A673 (cell line): ENCODE data around the gene TNIP1. TPM values are rescaled to one million over a fixed set of nuclear protein-coding genes. Genes with fewer than 3 reads are reported as not detected.

Experiments
- BruUV-seq: library from RNA; stranded (reverse); fragments of 400-500 nt; replicated peaks from 2 replicates; lab custom pipeline; 2021; lab: Mats Ljungman, UMichigan
- CTCF ChIA-PET: fragments of 300-600 bp; sonication (Branson Sonifier 250); formaldehyde crosslinking; loops from one replicate; lab custom pipeline; 2022; ENCODE audit warnings: antibody characterized with exemption; lab: Charles Lee
- POLR2A ChIA-PET: fragments of 300-600 bp; sonication (Branson Sonifier 250); formaldehyde crosslinking; loops from one replicate; lab custom pipeline; 2022; ENCODE audit warnings: antibody characterized with exemption; ENCODE audit not compliant: low non-redundant PET; lab: Charles Lee
- DNase-seq: peaks from one replicate; pipeline ENCODE4 v3.0.0-alpha.2; 2015; ENCODE audit warnings: low spot score
- H3K27ac ChIP-seq: fragments of 200-600 bp; sonication (generic); 2 replicates; pipeline ENCODE4 v1.5.1; 2016; ENCODE audit warnings: mixed run types, low read depth, mild to moderate bottlenecking, mixed read lengths, antibody characterized with exemption, low read length; ENCODE audit not compliant: poor library complexity, severe bottlenecking
- H3K27me3 ChIP-seq: fragments of 200-600 bp; sonication (generic); replicated peaks from 2 replicates; pipeline ENCODE4 v1.6.1; 2017; ENCODE audit warnings: mixed run types, low read depth, mild to moderate bottlenecking, mixed read lengths, antibody characterized with exemption, low read length; ENCODE audit not compliant: insufficient read depth, poor library complexity
- H3K36me3 ChIP-seq: fragments of 200-600 bp; sonication (generic); 2 replicates; pipeline ENCODE4 v1.6.1; 2016; ENCODE audit warnings: mixed run types, mild to moderate bottlenecking, mixed read lengths, antibody characterized with exemption, low read length; ENCODE audit not compliant: insufficient read depth, poor library complexity, severe bottlenecking
- H3K4me1 ChIP-seq: fragments of 200-600 bp; sonication (generic); 2 replicates; pipeline ENCODE4 v1.6.1; 2017; ENCODE audit warnings: mixed run types, mild to moderate bottlenecking, mixed read lengths, antibody characterized with exemption, low read length; ENCODE audit not compliant: insufficient read depth, poor library complexity, severe bottlenecking
- H3K4me3 ChIP-seq: fragments of 200-600 bp; sonication (generic); 2 replicates; pipeline ENCODE4 v1.5.1; 2016; ENCODE audit warnings: low read depth, mixed run types, mild to moderate bottlenecking, mixed read lengths, low read length; ENCODE audit not compliant: poor library complexity, severe bottlenecking
- H3K9me3 ChIP-seq: fragments of 200-600 bp; sonication (generic); 2 replicates; pipeline ENCODE4 v1.6.1; 2016; ENCODE audit warnings: mixed run types, low read depth, mild to moderate bottlenecking, mixed read lengths, antibody characterized with exemption, low read length; ENCODE audit not compliant: poor library complexity, severe bottlenecking
- EZH2 ChIP-seq: fragments of 200-600 bp; sonication (generic); IDR thresholded peaks from 2 replicates; pipeline ENCODE4 v1.6.1; 2017; ENCODE audit warnings: borderline replicate concordance, low read depth, mild to moderate bottlenecking, mixed read lengths, antibody characterized with exemption, low read length; ENCODE audit not compliant: poor library complexity, severe bottlenecking
- intact Hi-C: fragments of 100-400 bp; cut with micrococcal nuclease; formaldehyde crosslinking; loops from one replicate; pipeline ENCODE4 v1.10.0; 2022; ENCODE audit not compliant: unreplicated experiment
- total RNA-seq: library from RNA; stranded (reverse); gene quantifications from 2 replicates; pipeline ENCODE4 v1.2.3, GENCODE V29; 2021
- TF ChIP-seq, protein P1 (sequence below): fragments of 300-800, 200-600 bp; sonication (generic); conservative IDR thresholded peaks from 2 replicates; pipeline ENCODE4 v1.5.1; 2017; ENCODE audit warnings: low read depth, mild to moderate bottlenecking, antibody characterized with exemption, low read length, moderate library complexity, mixed read lengths

The TNIP1 gene
- total RNA-seq, 1 experiment from 2014 or later, result 33.3 TPM

DNA sequence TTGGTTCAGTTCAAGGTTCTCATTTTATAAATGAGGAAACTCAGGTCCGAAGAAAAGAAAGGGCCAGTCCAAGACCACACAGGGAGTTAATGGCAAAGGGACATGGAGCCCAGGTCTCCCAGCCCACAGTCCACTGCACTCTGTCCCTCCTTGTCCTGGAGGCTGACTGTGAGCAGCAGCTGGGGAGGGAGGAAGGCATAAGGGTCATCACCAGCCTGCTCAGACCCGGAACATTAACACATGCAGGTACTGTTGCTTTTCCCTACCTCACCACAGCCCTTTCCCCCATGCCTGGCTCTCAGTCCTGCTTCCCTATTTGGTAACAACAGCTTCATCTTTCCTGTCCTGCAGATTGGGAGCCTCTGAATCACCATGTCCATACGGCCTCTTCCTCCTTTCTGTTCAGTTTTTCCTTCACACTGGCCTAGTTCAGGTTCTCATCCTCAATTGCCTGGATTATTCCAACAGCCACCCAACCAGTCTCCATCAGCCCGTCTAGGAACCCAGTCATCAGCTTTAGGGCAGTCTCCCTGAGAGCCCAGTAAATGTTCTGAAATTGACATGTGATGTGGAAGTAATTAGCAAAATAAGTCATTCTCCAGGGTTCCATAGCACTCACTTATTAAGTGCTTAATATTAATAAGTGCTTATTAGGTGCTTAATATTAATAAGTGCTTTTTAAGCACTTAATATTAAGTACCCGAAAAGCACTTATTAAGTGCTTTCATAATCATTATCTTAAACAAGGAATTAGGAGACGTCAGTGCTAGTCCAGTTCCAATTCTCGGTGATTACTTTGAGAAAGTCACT, 56.2 kb downstream of the TNIP1 start:
- no peaks in the 10 kb centered on the region for H3K36me3 ChIP-seq
- DNase-seq, result no peak
- ChIA-PET POLR2A (no interaction called here), CTCF (no interaction called here)
- intact Hi-C loops, result no loop called here
- BruUV-seq, result no TSS peak
- H3K4me1 ChIP-seq, result no peaks in the 10 kb centered on the region
- TF ChIP-seq EZH2, result no peak
- TF ChIP-seq, protein P1, sequence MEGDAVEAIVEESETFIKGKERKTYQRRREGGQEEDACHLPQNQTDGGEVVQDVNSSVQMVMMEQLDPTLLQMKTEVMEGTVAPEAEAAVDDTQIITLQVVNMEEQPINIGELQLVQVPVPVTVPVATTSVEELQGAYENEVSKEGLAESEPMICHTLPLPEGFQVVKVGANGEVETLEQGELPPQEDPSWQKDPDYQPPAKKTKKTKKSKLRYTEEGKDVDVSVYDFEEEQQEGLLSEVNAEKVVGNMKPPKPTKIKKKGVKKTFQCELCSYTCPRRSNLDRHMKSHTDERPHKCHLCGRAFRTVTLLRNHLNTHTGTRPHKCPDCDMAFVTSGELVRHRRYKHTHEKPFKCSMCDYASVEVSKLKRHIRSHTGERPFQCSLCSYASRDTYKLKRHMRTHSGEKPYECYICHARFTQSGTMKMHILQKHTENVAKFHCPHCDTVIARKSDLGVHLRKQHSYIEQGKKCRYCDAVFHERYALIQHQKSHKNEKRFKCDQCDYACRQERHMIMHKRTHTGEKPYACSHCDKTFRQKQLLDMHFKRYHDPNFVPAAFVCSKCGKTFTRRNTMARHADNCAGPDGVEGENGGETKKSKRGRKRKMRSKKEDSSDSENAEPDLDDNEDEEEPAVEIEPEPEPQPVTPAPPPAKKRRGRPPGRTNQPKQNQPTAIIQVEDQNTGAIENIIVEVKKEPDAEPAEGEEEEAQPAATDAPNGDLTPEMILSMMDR, result no peak
- peaks cover 9% of the 10 kb centered on the region for H3K27me3 ChIP-seq
- H3K4me3 ChIP-seq, result no peak overlapping the region
- H3K27ac ChIP-seq, result no peak overlapping the region
- H3K9me3 ChIP-seq, result no peaks in the 10 kb centered on the region

DNA sequence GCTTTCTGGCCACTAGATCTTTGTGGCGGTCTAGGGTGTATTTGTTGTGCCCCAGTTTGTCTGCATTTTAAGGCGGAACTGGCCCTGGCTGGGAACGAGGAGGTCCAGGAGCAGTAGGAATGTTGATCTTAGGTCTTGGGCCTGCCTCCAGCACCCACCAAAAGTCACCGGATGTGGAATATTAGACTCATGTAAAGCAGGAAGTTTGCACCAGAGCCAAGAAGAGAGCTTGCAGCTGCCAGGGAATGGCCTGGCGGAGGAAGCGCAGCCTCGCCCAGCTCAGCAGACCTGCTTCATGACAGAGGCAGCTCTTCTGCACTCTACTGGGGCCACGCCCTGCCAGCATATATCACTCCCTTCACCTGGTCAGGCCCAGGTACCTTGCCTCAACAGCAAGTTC, 57.2 kb downstream of the TNIP1 start:
- peaks cover 9% of the 10 kb centered on the region for H3K27me3 ChIP-seq
- H3K27ac ChIP-seq, result no peak overlapping the region
- H3K36me3 ChIP-seq, result no peaks in the 10 kb centered on the region
- ChIA-PET CTCF (no interaction called here), POLR2A (no interaction called here)
- DNase-seq, result no peak
- no peaks in the 10 kb centered on the region for H3K4me1 ChIP-seq
- no TSS peak for BruUV-seq
- no peaks in the 10 kb centered on the region for H3K9me3 ChIP-seq
- intact Hi-C loops, result no loop called here
- TF ChIP-seq, protein P1, result no peak
- TF ChIP-seq EZH2, result no peak
- no peak overlapping the region for H3K4me3 ChIP-seq

DNA sequence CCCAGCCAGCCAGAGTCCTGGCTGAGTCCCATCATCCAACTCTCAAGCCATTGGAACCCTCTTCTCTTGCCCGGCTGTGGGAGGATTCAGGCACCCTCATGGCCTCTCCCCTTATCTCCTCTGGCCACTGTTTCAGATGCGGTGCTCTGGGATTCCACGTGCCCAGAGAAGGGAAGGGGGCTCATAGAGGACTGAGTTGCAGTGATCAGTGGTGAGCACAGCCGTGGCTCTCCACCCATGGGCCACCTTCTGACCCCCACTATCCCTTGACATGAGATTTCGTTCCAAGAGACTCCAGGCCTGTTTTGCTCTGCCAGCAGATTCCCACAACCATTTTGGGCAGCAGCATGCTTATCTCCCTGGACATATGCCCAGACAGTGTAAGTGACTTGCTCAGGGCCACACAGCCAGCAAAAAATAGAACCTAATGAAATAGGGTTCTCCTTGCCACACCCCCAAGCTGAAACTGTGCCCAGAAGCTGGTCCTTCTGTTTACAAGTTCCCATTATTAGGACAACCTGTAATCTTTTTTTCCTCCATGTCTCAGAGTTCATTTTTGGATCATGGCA, 57.7 kb downstream of the TNIP1 start:
- peaks cover 9% of the 10 kb centered on the region for H3K27me3 ChIP-seq
- DNase-seq, result no peak
- no peak overlapping the region for H3K4me3 ChIP-seq
- no TSS peak for BruUV-seq
- H3K36me3 ChIP-seq, result no peaks in the 10 kb centered on the region
- intact Hi-C loops, result no loop called here
- POLR2A ChIA-PET, result no interaction called here
- no peak overlapping the region for H3K27ac ChIP-seq
- TF ChIP-seq EZH2, result no peak
- TF ChIP-seq, protein P1, result no peak
- H3K4me1 ChIP-seq, result no peaks in the 10 kb centered on the region
- no peaks in the 10 kb centered on the region for H3K9me3 ChIP-seq
- CTCF ChIA-PET, result no interaction called here
